ENCODE data around the gene SLC45A1. TPM values are rescaled to one million over a fixed set of nuclear protein-coding genes. Genes with fewer than 3 reads are reported as not detected.

Gene SLC45A1
- polyA plus RNA-seq, 1 donor (not counting 4 experiments of a cell fraction or from before 2014, with no cell fraction given), result 0.14 TPM

- peaks cover 3% of the 10 kb centered on the region for H4K20me1 ChIP-seq (ENCODE audit: control insufficient read depth, extremely low read depth, insufficient read depth, low read length)
- no peak overlapping the region for H3K4me3 ChIP-seq (ENCODE audit: control insufficient read depth in 2 of 3, extremely low read depth in 1 of 3, insufficient read depth in 2 of 3, low read depth in 1 of 3, low read length in 3 of 3)
- H3K27ac ChIP-seq (ENCODE audit: control insufficient read depth, insufficient read depth, low read length), result no peak overlapping the region
- H3K27me3 ChIP-seq (ENCODE audit: control insufficient read depth, extremely low read depth, insufficient read depth, low read length), result no peaks in the 10 kb centered on the region
- no peaks in the 10 kb centered on the region for H3K9me1 ChIP-seq (ENCODE audit: control insufficient read depth, extremely low read depth, insufficient read depth, low read length)
- H3K4me1 ChIP-seq (ENCODE audit: control insufficient read depth, extremely low read depth, insufficient read depth, low read length), result peaks cover 11% of the 10 kb centered on the region
- H3K9ac ChIP-seq (ENCODE audit: control insufficient read depth, extremely low read depth, insufficient read depth, low read length), result no peak overlapping the region
- H3K79me2 ChIP-seq (ENCODE audit: control insufficient read depth, insufficient read depth, low read length), result no peaks in the 10 kb centered on the region
- peaks cover 21 to 39% of the 10 kb centered on the region in 2 experiments for H3K36me3 ChIP-seq (ENCODE audit: control insufficient read depth in 2 of 2, extremely low read depth in 1 of 2, insufficient read depth in 2 of 2, low read length in 2 of 2)
- H3K4me2 ChIP-seq (ENCODE audit: control insufficient read depth, extremely low read depth, insufficient read depth, low read depth, low read length), result no peak overlapping the region
- TF ChIP-seq CTCF (optimal IDR thresholded peaks at IDR 0.05 in 1 of 3, IDR thresholded peaks at IDR 0.05 in 1 of 3, conservative IDR thresholded peaks at IDR 0.05 in 1 of 3; ENCODE audit: extremely low read depth in 1 of 3, insufficient read depth in 2 of 3, low read length in 3 of 3) (no peak), EZH2 (IDR thresholded peaks at IDR 0.05; ENCODE audit: low read length) (no peak)
- FAIRE-seq (no peak), DNase-seq (ENCODE audit: low read depth, low spot score) (no peak)
- dilution Hi-C loops (cut with MboI; ENCODE audit: extremely low pct_ligation_motif_present, low sequenced_read_pairs), result no loop called here
- no peak overlapping the region for H2AFZ ChIP-seq (ENCODE audit: control insufficient read depth, low read length)
- H3K9me3 ChIP-seq (ENCODE audit: control insufficient read depth, low read depth, low read length), result no peaks in the 10 kb centered on the region
Observed at GRCh38 chr1:8354038-8354437, 36.1 kb downstream of the SLC45A1 start.

- Histone ChIP-seq H3K4me2 (ENCODE audit: control insufficient read depth, extremely low read depth, insufficient read depth, low read depth, low read length) (no peak overlapping the region), H3K9me1 (ENCODE audit: control insufficient read depth, extremely low read depth, insufficient read depth, low read length) (no peaks in the 10 kb centered on the region), H3K4me1 (ENCODE audit: control insufficient read depth, extremely low read depth, insufficient read depth, low read length) (peaks cover 11% of the 10 kb centered on the region), H3K79me2 (ENCODE audit: control insufficient read depth, insufficient read depth, low read length) (no peaks in the 10 kb centered on the region), H3K4me3 (ENCODE audit: control insufficient read depth in 2 of 3, extremely low read depth in 1 of 3, insufficient read depth in 2 of 3, low read depth in 1 of 3, low read length in 3 of 3) (no peak overlapping the region), H4K20me1 (ENCODE audit: control insufficient read depth, extremely low read depth, insufficient read depth, low read length) (no peaks in the 10 kb centered on the region), H3K27ac (ENCODE audit: control insufficient read depth, insufficient read depth, low read length) (no peak overlapping the region), H3K9me3 (ENCODE audit: control insufficient read depth, low read depth, low read length) (no peaks in the 10 kb centered on the region), H2AFZ (ENCODE audit: control insufficient read depth, low read length) (no peak overlapping the region), H3K27me3 (ENCODE audit: control insufficient read depth, extremely low read depth, insufficient read depth, low read length) (no peaks in the 10 kb centered on the region), H3K9ac (ENCODE audit: control insufficient read depth, extremely low read depth, insufficient read depth, low read length) (no peak overlapping the region), H3K36me3 (ENCODE audit: control insufficient read depth in 2 of 2, extremely low read depth in 1 of 2, insufficient read depth in 2 of 2, low read length in 2 of 2) (peaks cover 26 to 39% of the 10 kb centered on the region in 2 experiments)
- FAIRE-seq (no peak), DNase-seq (ENCODE audit: low read depth, low spot score) (no peak)
- dilution Hi-C loops (cut with MboI; ENCODE audit: extremely low pct_ligation_motif_present, low sequenced_read_pairs), result no loop called here
- no peak for TF ChIP-seq EZH2 (IDR thresholded peaks at IDR 0.05; ENCODE audit: low read length)
- no peak for TF ChIP-seq CTCF (optimal IDR thresholded peaks at IDR 0.05 in 1 of 3, IDR thresholded peaks at IDR 0.05 in 1 of 3, conservative IDR thresholded peaks at IDR 0.05 in 1 of 3; ENCODE audit: extremely low read depth in 1 of 3, insufficient read depth in 2 of 3, low read length in 3 of 3)
Observed at GRCh38 chr1:8355439-8356255, 37.7 kb downstream of the SLC45A1 start.
